Epithelial cell of proximal tubule (primary cell): ENCODE data around the gene DYSF. TPM values are rescaled to one million over a fixed set of nuclear protein-coding genes. Genes with fewer than 3 reads are reported as not detected.

Source experiments
- DNase-seq: peaks from one replicate; pipeline ENCODE4 v3.0.0-alpha.2; 2011; ENCODE audit warnings: low read depth
- H3K4me3 ChIP-seq: 2 replicates; pipeline ENCODE4 v1.5.1; 2011; ENCODE audit warnings: low read depth, mild to moderate bottlenecking, low read length
- total RNA-seq: library from RNA; depleted of rRNA; stranded (reverse); fragments of >200 nt; gene quantifications from 2 replicates; pipeline ENCODE4 v1.2.3, GENCODE V29; 2015
- TF ChIP-seq, protein P1 (sequence below): conservative IDR thresholded peaks from 2 replicates; pipeline ENCODE4 v1.5.1; 2012; ENCODE audit warnings: low read depth, mild to moderate bottlenecking, low read length

DYSF gene
- total RNA-seq, 1 donor from 2014 or later, result 6.3 TPM

DNA sequence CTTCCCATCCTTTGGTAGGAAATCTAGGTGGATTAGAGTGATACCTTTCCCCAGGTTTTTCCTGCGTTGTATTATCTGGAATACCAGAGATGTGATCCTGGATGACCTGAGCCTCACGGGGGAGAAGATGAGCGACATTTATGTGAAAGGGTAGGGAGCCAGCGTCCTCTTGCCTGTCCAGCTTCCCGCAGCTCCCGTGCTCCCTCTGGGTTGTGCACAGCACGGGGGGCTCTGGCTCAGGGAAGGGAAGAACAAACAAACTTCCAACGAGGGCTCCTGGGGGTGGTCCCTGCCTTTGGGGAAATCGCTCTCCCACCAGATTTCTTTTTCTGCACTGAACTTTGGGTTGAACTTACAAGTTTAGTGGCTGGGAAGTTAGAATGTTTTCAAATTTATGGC lies 215.7 kb downstream of the DYSF start:
- no peak for DNase-seq
- H3K4me3 ChIP-seq, result no peak overlapping the region
- TF ChIP-seq, protein P1, sequence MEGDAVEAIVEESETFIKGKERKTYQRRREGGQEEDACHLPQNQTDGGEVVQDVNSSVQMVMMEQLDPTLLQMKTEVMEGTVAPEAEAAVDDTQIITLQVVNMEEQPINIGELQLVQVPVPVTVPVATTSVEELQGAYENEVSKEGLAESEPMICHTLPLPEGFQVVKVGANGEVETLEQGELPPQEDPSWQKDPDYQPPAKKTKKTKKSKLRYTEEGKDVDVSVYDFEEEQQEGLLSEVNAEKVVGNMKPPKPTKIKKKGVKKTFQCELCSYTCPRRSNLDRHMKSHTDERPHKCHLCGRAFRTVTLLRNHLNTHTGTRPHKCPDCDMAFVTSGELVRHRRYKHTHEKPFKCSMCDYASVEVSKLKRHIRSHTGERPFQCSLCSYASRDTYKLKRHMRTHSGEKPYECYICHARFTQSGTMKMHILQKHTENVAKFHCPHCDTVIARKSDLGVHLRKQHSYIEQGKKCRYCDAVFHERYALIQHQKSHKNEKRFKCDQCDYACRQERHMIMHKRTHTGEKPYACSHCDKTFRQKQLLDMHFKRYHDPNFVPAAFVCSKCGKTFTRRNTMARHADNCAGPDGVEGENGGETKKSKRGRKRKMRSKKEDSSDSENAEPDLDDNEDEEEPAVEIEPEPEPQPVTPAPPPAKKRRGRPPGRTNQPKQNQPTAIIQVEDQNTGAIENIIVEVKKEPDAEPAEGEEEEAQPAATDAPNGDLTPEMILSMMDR, result no peak

GRCh38 chr2:71669628-71670429 lies 216.5 kb downstream of the DYSF start:
- no peak overlapping the region for H3K4me3 ChIP-seq
- DNase-seq, result no peak
- TF ChIP-seq, protein P1, result no peak

- TF ChIP-seq, protein P1, result no peak
- no peak overlapping the region for H3K4me3 ChIP-seq
- no peak for DNase-seq
These were observed 217.1 kb downstream of the DYSF start for GRCh38 chr2:71670430-71670795.

DNA sequence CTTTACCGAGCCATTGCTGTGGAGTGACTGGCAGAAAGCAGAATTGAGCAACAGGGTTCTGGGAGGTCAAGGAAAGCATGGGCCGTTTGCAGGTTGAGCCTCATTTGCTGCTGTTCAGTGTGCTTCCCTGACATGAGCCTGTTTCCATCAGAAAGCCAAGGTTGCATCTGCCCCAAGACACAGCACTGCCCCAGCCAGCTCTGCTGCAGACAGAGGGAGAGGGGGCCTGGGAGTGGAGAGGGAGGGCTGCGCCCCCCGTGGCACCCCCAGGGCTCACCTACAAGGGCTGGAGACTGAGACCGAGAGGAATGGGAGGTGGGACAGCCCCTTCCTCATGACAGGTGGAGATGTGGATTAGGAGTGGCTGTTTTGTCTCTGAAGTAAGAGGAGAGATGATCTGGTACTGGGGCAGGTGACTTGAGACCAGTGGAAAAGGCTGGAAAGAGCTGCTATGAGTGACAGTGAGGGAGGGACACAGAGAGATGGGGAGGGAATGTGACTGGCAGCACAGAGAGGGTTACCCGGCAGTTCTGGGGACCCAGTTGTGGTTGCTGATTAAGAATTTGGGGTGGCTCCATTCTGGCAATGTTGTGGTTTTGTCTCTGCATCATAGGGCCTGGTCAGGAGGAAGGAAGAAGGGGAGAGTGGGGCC lies 218.0 kb downstream of the DYSF start:
- no peak overlapping the region for H3K4me3 ChIP-seq
- DNase-seq, result no peak
- TF ChIP-seq, protein P1, result no peak

GRCh38 chr2:71671895-71672825 lies 218.8 kb downstream of the DYSF start:
- no peak overlapping the region for H3K4me3 ChIP-seq
- DNase-seq, result no peak
- TF ChIP-seq, protein P1, result peak; percentile 5

- no peak for DNase-seq
- H3K4me3 ChIP-seq, result no peak overlapping the region
- TF ChIP-seq, protein P1, result no peak
These were observed 219.8 kb downstream of the DYSF start for GRCh38 chr2:71672826-71673795.
